ENCODE measurements around the gene SLC35F3. TPM values are rescaled to one million over a fixed set of nuclear protein-coding genes. Genes with fewer than 3 reads are reported as not detected.

Gene SLC35F3
- total and polyA plus RNA-seq, 7 donors: under 0.01 to 0.54 (median 0.28) TPM; not detected in 2

- Histone ChIP-seq H3K27me3 (peaks cover 0 to 36% (median 7%) of the 10 kb centered on the region in 3 donors), H3K27ac (no peak overlapping the region), H3K9me3 (no peaks in the 10 kb centered on the region), H3K4me3 (peak overlapping the region in 3 of 4 donors; percentile 23 to 44 (median 25)), H3K4me1 (peaks cover 0 to 7% (median 4%) of the 10 kb centered on the region in 4 donors), H3K36me3 (no peaks in the 10 kb centered on the region)
- WGBS, 2 donors: 58 to 64% methylated on average over 7 of the region's 7 CpGs
- no peak for TF ChIP-seq CTCF (IDR thresholded peaks at IDR 0.05)
- no peak for TF ChIP-seq EP300 (IDR thresholded peaks at IDR 0.05)
- no peak for TF ChIP-seq POLR2AphosphoS5 (IDR thresholded peaks at IDR 0.05)
- TF ChIP-seq POLR2A (IDR thresholded peaks at IDR 0.05): no peak
- intact Hi-C loops (cut with DNase I): no loop called here
- DNase-seq: no peak
Observed at GRCh38 chr1:234325878-234326496, 421.5 kb downstream of the SLC35F3 start.

GRCh38 chr1:234326497-234327366 is 422.3 kb downstream of the SLC35F3 start:
- peaks cover 0 to 36% (median 7%) of the 10 kb centered on the region in 3 donors for H3K27me3 ChIP-seq
- WGBS, 2 donors: 26 to 27% methylated on average over 20 of the region's 20 CpGs
- intact Hi-C loops (cut with DNase I): no loop called here

GRCh38 chr1:234327577-234328164 is 423.2 kb downstream of the SLC35F3 start:
- no peak for DNase-seq
- no peaks in the 10 kb centered on the region for H3K9me3 ChIP-seq
- no peaks in the 10 kb centered on the region for H3K36me3 ChIP-seq
- H3K4me1 ChIP-seq: peaks cover 0 to 7% (median 4%) of the 10 kb centered on the region in 4 donors
- no peak overlapping the region for H3K4me3 ChIP-seq
- intact Hi-C loops (cut with DNase I): no loop called here
- 81 to 87% methylated on average over 9 of the region's 9 CpGs for WGBS, 2 donors
- peaks cover 0 to 31% (median 7%) of the 10 kb centered on the region in 3 donors for H3K27me3 ChIP-seq
- no peak overlapping the region for H3K27ac ChIP-seq
- no peak for TF ChIP-seq POLR2AphosphoS5 (IDR thresholded peaks at IDR 0.05)
- no peak for TF ChIP-seq EP300 (IDR thresholded peaks at IDR 0.05)
- no peak for TF ChIP-seq POLR2A (IDR thresholded peaks at IDR 0.05)

More at GRCh38 chr1:234326497-234327366, 422.3 kb downstream of the SLC35F3 start:
- H3K36me3 ChIP-seq: no peaks in the 10 kb centered on the region
- TF ChIP-seq CTCF (IDR thresholded peaks at IDR 0.05) (peak in 2 of 4 experiments; percentile 52 to 65), POLR2AphosphoS5 (IDR thresholded peaks at IDR 0.05) (no peak), POLR2A (IDR thresholded peaks at IDR 0.05) (no peak)
- H3K27ac ChIP-seq: no peak overlapping the region
- no peaks in the 10 kb centered on the region for H3K9me3 ChIP-seq
- no peak for DNase-seq
- peaks cover 0 to 7% (median 4%) of the 10 kb centered on the region in 4 donors for H3K4me1 ChIP-seq
- H3K4me3 ChIP-seq: peak overlapping the region in 3 of 4 donors; percentile 23 to 44 (median 25)

GRCh38 chr1:234330843-234331215 is 426.4 kb downstream of the SLC35F3 start:
- 85 to 94% methylated on average over 4 of the region's 4 CpGs for WGBS, 2 donors

More at GRCh38 chr1:234330843-234331215, 426.4 kb downstream of the SLC35F3 start:
- Histone ChIP-seq H3K9me3 (no peaks in the 10 kb centered on the region), H3K4me1 (peaks cover 0 to 7% (median 4%) of the 10 kb centered on the region in 4 donors), H3K27me3 (peaks cover 0 to 7% (median 6%) of the 10 kb centered on the region in 3 donors), H3K36me3 (no peaks in the 10 kb centered on the region), H3K4me3 (no peak overlapping the region), H3K27ac (no peak overlapping the region)
- DNase-seq: no peak
- intact Hi-C loops (cut with DNase I): no loop called here
- TF ChIP-seq POLR2AphosphoS5 (IDR thresholded peaks at IDR 0.05) (no peak), EP300 (IDR thresholded peaks at IDR 0.05) (no peak), POLR2A (IDR thresholded peaks at IDR 0.05) (no peak), CTCF (IDR thresholded peaks at IDR 0.05) (no peak)
